Daoy (cell line): ENCODE results near the gene PTPRH. TPM values are rescaled to one million over a fixed set of nuclear protein-coding genes. Genes with fewer than 3 reads are reported as not detected.

Experiments
- DNase-seq: peaks from one replicate; pipeline ENCODE4 v3.0.0-alpha.2; 2015; ENCODE audit warnings: low read depth
- total RNA-seq: library from RNA; depleted of rRNA; stranded (reverse); fragments of >200 nt; shearing (Covaris generic); gene quantifications from 2 replicates; pipeline ENCODE4 v1.2.3, GENCODE V29; 2014; rRNA removed

The PTPRH gene
- total RNA-seq, 1 experiment from 2014 or later = 8.6 TPM

- no peak for DNase-seq
Measured at GRCh38 chr19:55133639-55134444, 75.5 kb downstream of the PTPRH start.

GRCh38 chr19:55132453-55133129, 76.7 kb downstream of the PTPRH start:
- peak; percentile 57 for DNase-seq

GRCh38 chr19:55131421-55131820, 77.9 kb downstream of the PTPRH start:
- no peak for DNase-seq

Other genes starting within 250 kb of the PTPRH start
- gene NLRP2, start 243.1 kb downstream of the PTPRH start, total RNA-seq = 0.11 TPM in 1 of 2 replicates, not detected in the other
- 0.91 TPM in 1 of 2 replicates, not detected in the other for gene GP6, start 171.2 kb downstream of the PTPRH start, total RNA-seq
- gene RDH13, start 146.4 kb downstream of the PTPRH start, total RNA-seq = 14.1 and 17.0 TPM in 2 replicates
- 1.6 and 4.9 TPM in 2 replicates for gene EPS8L1, start 133.6 kb downstream of the PTPRH start, total RNA-seq
- 41.5 and 44.2 TPM in 2 replicates for gene PPP1R12C, start 91.9 kb downstream of the PTPRH start, total RNA-seq
- gene TNNT1, start 60.3 kb downstream of the PTPRH start, total RNA-seq = 22.5 and 23.9 TPM in 2 replicates
- 0.80 TPM in 1 of 2 replicates, not detected in the other for gene TNNI3, start 51.8 kb downstream of the PTPRH start, total RNA-seq
- 3.1 and 7.1 TPM in 2 replicates for gene DNAAF3, start 42.9 kb downstream of the PTPRH start, total RNA-seq
- 0.12 TPM in 1 of 2 replicates, not detected in the other for gene SYT5, start 29.2 kb downstream of the PTPRH start, total RNA-seq
- 0.95 and 1.8 TPM in 2 replicates for gene TMEM86B, start 19.3 kb upstream of the PTPRH start, total RNA-seq
- 26.5 and 38.0 TPM in 2 replicates for gene PPP6R1, start 49.5 kb upstream of the PTPRH start, total RNA-seq
- gene HSPBP1, start 70.6 kb upstream of the PTPRH start, total RNA-seq = 104 and 113 TPM in 2 replicates
- 6.3 and 9.0 TPM in 2 replicates for gene BRSK1, start 74.5 kb upstream of the PTPRH start, total RNA-seq
- gene TMEM150B, start 115.8 kb upstream of the PTPRH start, total RNA-seq = not detected in 2 replicates
- 8.5 and 8.9 TPM in 2 replicates for gene KMT5C, start 130.4 kb upstream of the PTPRH start, total RNA-seq
- gene COX6B2, start 145.2 kb upstream of the PTPRH start, total RNA-seq = not detected in 2 replicates
- not detected in 2 replicates for gene GARIN5B, start 153.8 kb upstream of the PTPRH start, total RNA-seq
- gene IL11, start 161.0 kb upstream of the PTPRH start, total RNA-seq = 56.5 and 60.4 TPM in 2 replicates
- not detected in 2 replicates for gene TMEM190, start 167.3 kb upstream of the PTPRH start, total RNA-seq
- gene TMEM238, start 174.8 kb upstream of the PTPRH start, total RNA-seq = 3.3 and 3.9 TPM in 2 replicates
- 633 and 816 TPM in 2 replicates for gene RPL28, start 176.4 kb upstream of the PTPRH start, total RNA-seq
- gene UBE2S, start 198.3 kb upstream of the PTPRH start, total RNA-seq = 317 and 338 TPM in 2 replicates
- not detected in 2 replicates for gene SHISA7, start 233.8 kb upstream of the PTPRH start, total RNA-seq